ENCODE data around the gene SLC4A4. TPM values are rescaled to one million over a fixed set of nuclear protein-coding genes. Genes with fewer than 3 reads are reported as not detected.

SLC4A4 gene
- total RNA-seq, 1 donor from 2014 or later = 3.2 TPM

GRCh38 chr4:71456841-71457240 lies 118.0 kb downstream of the SLC4A4 start:
- DNase-seq (ENCODE audit: extremely low spot score in 2 of 2) = no peak
- no peak overlapping the region for H3K4me3 ChIP-seq
- no peaks in the 10 kb centered on the region for H3K4me1 ChIP-seq
- intact Hi-C loops (cut with DNase I) = no loop called here
- H3K36me3 ChIP-seq = no peaks in the 10 kb centered on the region
- H3K9me3 ChIP-seq = no peaks in the 10 kb centered on the region
- no peaks in the 10 kb centered on the region for H3K27me3 ChIP-seq
- H3K27ac ChIP-seq = no peak overlapping the region
- TF ChIP-seq POLR2A (IDR thresholded peaks at IDR 0.05) = no peak
- TF ChIP-seq POLR2AphosphoS5 (IDR thresholded peaks at IDR 0.05; ENCODE audit: insufficient read depth in 1 of 2, low read depth in 1 of 2) = peak in 1 of 2 donors; percentile 10

GRCh38 chr4:71460371-71460770 lies 121.6 kb downstream of the SLC4A4 start:
- Histone ChIP-seq H3K36me3 (no peaks in the 10 kb centered on the region), H3K27ac (no peak overlapping the region), H3K4me1 (no peaks in the 10 kb centered on the region), H3K4me3 (no peak overlapping the region), H3K9me3 (no peaks in the 10 kb centered on the region), H3K27me3 (no peaks in the 10 kb centered on the region)
- intact Hi-C loops (cut with DNase I) = no loop called here
- no peak for DNase-seq (ENCODE audit: extremely low spot score in 2 of 2)
- no peak for TF ChIP-seq POLR2AphosphoS5 (IDR thresholded peaks at IDR 0.05; ENCODE audit: insufficient read depth in 1 of 2, low read depth in 1 of 2)
- TF ChIP-seq CTCF (IDR thresholded peaks at IDR 0.05) = no peak
- TF ChIP-seq POLR2A (IDR thresholded peaks at IDR 0.05) = no peak

- TF ChIP-seq POLR2AphosphoS5 (IDR thresholded peaks at IDR 0.05; ENCODE audit: insufficient read depth in 1 of 2, low read depth in 1 of 2) (no peak), CTCF (IDR thresholded peaks at IDR 0.05) (no peak), POLR2A (IDR thresholded peaks at IDR 0.05) (no peak)
Measured at GRCh38 chr4:71461422-71461821, 122.6 kb downstream of the SLC4A4 start.

DNA sequence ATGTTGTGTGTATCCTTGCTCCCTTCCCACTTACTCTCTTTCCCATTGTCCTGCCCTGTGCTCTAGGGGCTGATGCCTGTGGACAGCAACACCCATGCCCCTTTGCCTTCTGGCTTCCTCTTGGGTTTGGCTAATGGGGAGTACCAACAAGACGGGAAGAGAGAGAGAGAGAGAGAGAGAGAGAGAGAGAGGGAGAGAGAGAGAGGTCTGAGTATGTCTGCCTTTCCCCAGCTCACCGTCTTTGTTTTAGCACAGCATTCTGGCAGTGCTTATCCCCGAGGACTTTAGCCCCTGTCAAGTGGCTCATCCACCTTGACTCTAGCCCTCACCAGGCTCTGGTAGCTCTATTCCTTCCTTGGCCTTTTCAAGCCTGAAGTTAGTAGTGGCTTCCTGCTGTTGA lies 128.0 kb downstream of the SLC4A4 start:
- no peak for DNase-seq (ENCODE audit: extremely low spot score in 2 of 2)
- Histone ChIP-seq H3K4me1 (no peaks in the 10 kb centered on the region), H3K36me3 (no peaks in the 10 kb centered on the region), H3K27me3 (no peaks in the 10 kb centered on the region), H3K9me3 (no peaks in the 10 kb centered on the region), H3K4me3 (no peak overlapping the region), H3K27ac (no peak overlapping the region)
- intact Hi-C loops (cut with DNase I) = no loop called here
- TF ChIP-seq POLR2AphosphoS5 (IDR thresholded peaks at IDR 0.05; ENCODE audit: insufficient read depth in 1 of 2, low read depth in 1 of 2) (no peak), POLR2A (IDR thresholded peaks at IDR 0.05) (no peak), CTCF (IDR thresholded peaks at IDR 0.05) (no peak)

More at GRCh38 chr4:71461422-71461821, 122.6 kb downstream of the SLC4A4 start:
- Histone ChIP-seq H3K4me3 (no peak overlapping the region), H3K27me3 (no peaks in the 10 kb centered on the region), H3K4me1 (no peaks in the 10 kb centered on the region), H3K36me3 (no peaks in the 10 kb centered on the region), H3K27ac (no peak overlapping the region), H3K9me3 (no peaks in the 10 kb centered on the region)
- intact Hi-C loops (cut with DNase I) = no loop called here
- no peak for DNase-seq (ENCODE audit: extremely low spot score in 2 of 2)

- intact Hi-C loops (cut with DNase I) = no loop called here
- Histone ChIP-seq H3K4me1 (no peaks in the 10 kb centered on the region), H3K36me3 (no peaks in the 10 kb centered on the region), H3K9me3 (no peaks in the 10 kb centered on the region), H3K4me3 (no peak overlapping the region), H3K27ac (no peak overlapping the region), H3K27me3 (no peaks in the 10 kb centered on the region)
- no peak for TF ChIP-seq POLR2A (IDR thresholded peaks at IDR 0.05)
- TF ChIP-seq POLR2AphosphoS5 (IDR thresholded peaks at IDR 0.05; ENCODE audit: insufficient read depth in 1 of 2, low read depth in 1 of 2) = no peak
- no peak for TF ChIP-seq CTCF (IDR thresholded peaks at IDR 0.05)
- DNase-seq (ENCODE audit: extremely low spot score in 2 of 2) = no peak
Measured at GRCh38 chr4:71468116-71468710, 129.4 kb downstream of the SLC4A4 start.

Measured in vagina (tissue), 2 donors.